ENCODE results near the gene RGS1.

DNA sequence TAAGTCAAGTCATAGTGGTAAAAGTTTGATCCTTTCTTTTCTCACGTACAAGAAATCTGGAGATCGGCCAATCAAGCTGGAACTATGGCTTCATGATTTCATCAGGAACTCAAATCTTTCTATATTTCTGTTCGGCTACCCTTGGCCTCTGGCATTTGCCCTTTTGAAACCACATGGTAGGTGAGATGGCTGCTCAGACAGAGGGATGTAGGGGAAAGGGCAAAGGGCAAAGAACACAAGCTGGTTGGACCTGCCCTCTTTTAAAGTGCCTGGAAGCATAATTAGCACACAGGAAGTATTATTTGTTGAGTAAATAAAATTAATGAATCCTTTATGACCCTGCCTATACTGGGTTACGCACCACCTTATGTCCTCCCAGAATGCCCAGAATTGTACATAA lies 11.5 kb upstream of the RGS1 start:
- TF ChIP-seq, protein P1, sequence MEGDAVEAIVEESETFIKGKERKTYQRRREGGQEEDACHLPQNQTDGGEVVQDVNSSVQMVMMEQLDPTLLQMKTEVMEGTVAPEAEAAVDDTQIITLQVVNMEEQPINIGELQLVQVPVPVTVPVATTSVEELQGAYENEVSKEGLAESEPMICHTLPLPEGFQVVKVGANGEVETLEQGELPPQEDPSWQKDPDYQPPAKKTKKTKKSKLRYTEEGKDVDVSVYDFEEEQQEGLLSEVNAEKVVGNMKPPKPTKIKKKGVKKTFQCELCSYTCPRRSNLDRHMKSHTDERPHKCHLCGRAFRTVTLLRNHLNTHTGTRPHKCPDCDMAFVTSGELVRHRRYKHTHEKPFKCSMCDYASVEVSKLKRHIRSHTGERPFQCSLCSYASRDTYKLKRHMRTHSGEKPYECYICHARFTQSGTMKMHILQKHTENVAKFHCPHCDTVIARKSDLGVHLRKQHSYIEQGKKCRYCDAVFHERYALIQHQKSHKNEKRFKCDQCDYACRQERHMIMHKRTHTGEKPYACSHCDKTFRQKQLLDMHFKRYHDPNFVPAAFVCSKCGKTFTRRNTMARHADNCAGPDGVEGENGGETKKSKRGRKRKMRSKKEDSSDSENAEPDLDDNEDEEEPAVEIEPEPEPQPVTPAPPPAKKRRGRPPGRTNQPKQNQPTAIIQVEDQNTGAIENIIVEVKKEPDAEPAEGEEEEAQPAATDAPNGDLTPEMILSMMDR (conservative IDR thresholded peaks at IDR 0.05; ENCODE audit: low read depth in 2 of 2), result no peak
- TF ChIP-seq NANOG (IDR thresholded peaks at IDR 0.05; ENCODE audit: borderline replicate concordance) (no peak), EZH2phosphoT487 (IDR thresholded peaks at IDR 0.05; ENCODE audit: unreplicated experiment) (no peak), EZH2 (IDR thresholded peaks at IDR 0.05; ENCODE audit: low read depth, unreplicated experiment) (no peak)
